Progenitor cell of endocrine pancreas (in vitro differentiated cells): ENCODE results near the gene DRAM1. TPM values are rescaled to one million over a fixed set of nuclear protein-coding genes. Genes with fewer than 3 reads are reported as not detected.

Experiments
- DNase-seq: peaks from one replicate; pipeline ENCODE4 v3.0.0; 2021; ENCODE audit warnings: low spot score; ENCODE audit not compliant: unreplicated experiment
- H3K27ac Mint-ChIP-seq: 2 replicates; pipeline ENCODE4 v1.8.0; 2021; ENCODE audit warnings: mild to moderate bottlenecking, moderate library complexity, mixed read lengths
- H3K27me3 Mint-ChIP-seq: 2 replicates; pipeline ENCODE4 v1.8.0; 2021; ENCODE audit warnings: mixed read lengths
- H3K36me3 Mint-ChIP-seq: 2 replicates; pipeline ENCODE4 v1.8.0; 2022; ENCODE audit warnings: mixed read lengths; ENCODE audit not compliant: insufficient read depth
- H3K4me1 Mint-ChIP-seq: 2 replicates; pipeline ENCODE4 v1.8.0; 2021; ENCODE audit warnings: low read depth, mixed read lengths
- H3K4me3 Mint-ChIP-seq: 2 replicates; pipeline ENCODE4 v1.8.0; 2021; ENCODE audit warnings: low read depth, mild to moderate bottlenecking, moderate library complexity, mixed read lengths
- H3K9me3 Mint-ChIP-seq: 2 replicates; pipeline ENCODE4 v1.8.0; 2021; ENCODE audit warnings: low read depth, mixed read lengths
- total RNA-seq: library from RNA; stranded (reverse); gene quantifications from 2 replicates; pipeline ENCODE4 v1.2.1, GENCODE V29; 2021
- TF ChIP-seq, protein P1 (sequence below): fragments of 200-600 bp; sonication (generic); IDR thresholded peaks from one replicate; pipeline ENCODE4 v1.5.0; 2021; ENCODE audit warnings: antibody characterized with exemption, mild to moderate bottlenecking; ENCODE audit not compliant: unreplicated experiment

DRAM1 gene
- total RNA-seq, 1 donor from 2014 or later, result 3.8 TPM

DNA sequence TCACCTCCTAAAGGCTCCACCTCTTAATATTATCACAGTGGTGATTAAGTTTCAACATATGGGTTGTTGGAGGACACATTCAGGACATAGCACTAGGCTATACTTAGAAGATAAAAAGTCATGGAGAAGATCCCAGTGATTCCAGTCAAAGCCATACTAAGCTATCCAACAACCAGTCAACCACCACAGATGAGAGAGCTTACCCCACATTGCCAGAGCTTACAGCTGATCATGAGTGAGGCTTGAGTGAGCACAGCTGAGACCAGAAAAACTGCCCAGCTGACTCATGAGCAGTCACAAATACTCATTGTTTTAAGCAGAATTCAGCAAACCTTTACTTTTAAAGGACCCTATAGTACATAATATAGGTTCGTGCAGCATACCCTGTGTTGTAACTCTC, 85.1 kb downstream of the DRAM1 start:
- no peaks in the 10 kb centered on the region for H3K36me3 Mint-ChIP-seq
- H3K4me3 Mint-ChIP-seq, result no peak overlapping the region
- no peak overlapping the region for H3K27ac Mint-ChIP-seq

DNA sequence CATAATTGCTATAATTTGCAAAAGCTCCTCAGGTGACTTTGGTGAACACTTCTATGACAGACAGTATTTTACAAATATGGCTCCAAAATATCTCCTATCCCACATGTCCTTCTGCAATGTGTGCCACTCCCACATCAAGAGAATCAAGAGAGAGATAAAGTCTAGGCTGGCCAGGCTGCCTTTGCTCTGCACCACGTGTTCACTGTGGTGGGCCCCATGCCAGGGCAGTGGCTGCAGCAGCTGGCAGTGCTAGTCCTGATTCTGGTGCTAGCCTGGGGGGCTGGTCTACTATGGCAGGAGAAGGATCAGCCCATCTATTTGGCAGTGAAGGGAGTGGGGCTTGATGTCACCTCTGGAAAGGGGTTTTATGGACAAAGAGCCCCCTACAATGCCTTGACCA, 86.3 kb downstream of the DRAM1 start:
- Mint-ChIP-seq H3K4me3 (no peak overlapping the region), H3K4me1 (peaks cover 13% of the 10 kb centered on the region), H3K27me3 (peaks cover 10% of the 10 kb centered on the region), H3K27ac (no peak overlapping the region), H3K36me3 (no peaks in the 10 kb centered on the region), H3K9me3 (peaks cover 8% of the 10 kb centered on the region)
- TF ChIP-seq, protein P1, sequence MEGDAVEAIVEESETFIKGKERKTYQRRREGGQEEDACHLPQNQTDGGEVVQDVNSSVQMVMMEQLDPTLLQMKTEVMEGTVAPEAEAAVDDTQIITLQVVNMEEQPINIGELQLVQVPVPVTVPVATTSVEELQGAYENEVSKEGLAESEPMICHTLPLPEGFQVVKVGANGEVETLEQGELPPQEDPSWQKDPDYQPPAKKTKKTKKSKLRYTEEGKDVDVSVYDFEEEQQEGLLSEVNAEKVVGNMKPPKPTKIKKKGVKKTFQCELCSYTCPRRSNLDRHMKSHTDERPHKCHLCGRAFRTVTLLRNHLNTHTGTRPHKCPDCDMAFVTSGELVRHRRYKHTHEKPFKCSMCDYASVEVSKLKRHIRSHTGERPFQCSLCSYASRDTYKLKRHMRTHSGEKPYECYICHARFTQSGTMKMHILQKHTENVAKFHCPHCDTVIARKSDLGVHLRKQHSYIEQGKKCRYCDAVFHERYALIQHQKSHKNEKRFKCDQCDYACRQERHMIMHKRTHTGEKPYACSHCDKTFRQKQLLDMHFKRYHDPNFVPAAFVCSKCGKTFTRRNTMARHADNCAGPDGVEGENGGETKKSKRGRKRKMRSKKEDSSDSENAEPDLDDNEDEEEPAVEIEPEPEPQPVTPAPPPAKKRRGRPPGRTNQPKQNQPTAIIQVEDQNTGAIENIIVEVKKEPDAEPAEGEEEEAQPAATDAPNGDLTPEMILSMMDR, result no peak
- DNase-seq, result no peak

More for the DNA sequence above, 85.1 kb downstream of the DRAM1 start:
- TF ChIP-seq, protein P1, result no peak
- Mint-ChIP-seq H3K27me3 (peaks cover 12% of the 10 kb centered on the region), H3K4me1 (peaks cover 11% of the 10 kb centered on the region), H3K9me3 (peaks cover 8% of the 10 kb centered on the region)
- no peak for DNase-seq

GRCh38 chr12:101966496-101966895, 89.1 kb downstream of the DRAM1 start:
- peaks cover 5% of the 10 kb centered on the region for H3K9me3 Mint-ChIP-seq
- no peaks in the 10 kb centered on the region for H3K36me3 Mint-ChIP-seq
- peaks cover 5% of the 10 kb centered on the region for H3K27me3 Mint-ChIP-seq
- TF ChIP-seq, protein P1, result no peak
- peaks cover 13% of the 10 kb centered on the region for H3K4me1 Mint-ChIP-seq
- DNase-seq, result no peak
- H3K27ac Mint-ChIP-seq, result no peak overlapping the region
- H3K4me3 Mint-ChIP-seq, result no peak overlapping the region

DNA sequence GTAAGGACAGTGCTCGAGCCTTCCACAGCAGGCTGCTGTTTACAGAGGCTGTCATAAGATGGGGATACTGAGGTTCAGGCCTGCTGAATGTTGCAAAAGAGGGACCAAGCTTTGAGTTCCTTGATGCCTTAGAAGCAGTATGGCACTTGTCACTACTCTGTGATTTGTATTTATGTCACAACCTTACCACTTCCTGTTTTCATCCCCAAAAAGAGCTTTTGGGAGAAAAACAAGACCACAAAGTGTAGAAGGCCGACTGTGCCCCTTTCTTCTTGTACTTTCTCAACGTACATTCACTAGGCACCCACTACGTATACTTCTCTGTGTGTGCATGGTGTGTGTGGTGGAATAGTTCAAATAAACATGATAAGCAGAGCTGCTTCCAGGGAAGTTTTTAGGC, 90.1 kb downstream of the DRAM1 start:
- H3K4me3 Mint-ChIP-seq, result no peak overlapping the region
- H3K4me1 Mint-ChIP-seq, result peaks cover 13% of the 10 kb centered on the region
- H3K9me3 Mint-ChIP-seq, result peaks cover 8% of the 10 kb centered on the region
- TF ChIP-seq, protein P1, result no peak
- H3K27ac Mint-ChIP-seq, result no peak overlapping the region
- no peaks in the 10 kb centered on the region for H3K36me3 Mint-ChIP-seq
- DNase-seq, result no peak
- peaks cover 5% of the 10 kb centered on the region for H3K27me3 Mint-ChIP-seq

GRCh38 chr12:101968770-101969169, 91.4 kb downstream of the DRAM1 start:
- H3K27me3 Mint-ChIP-seq, result peaks cover under 1% of the 10 kb centered on the region
- TF ChIP-seq, protein P1, result no peak
- peaks cover 8% of the 10 kb centered on the region for H3K9me3 Mint-ChIP-seq
- H3K4me3 Mint-ChIP-seq, result no peak overlapping the region
- peaks cover 13% of the 10 kb centered on the region for H3K4me1 Mint-ChIP-seq
- no peak for DNase-seq
- H3K27ac Mint-ChIP-seq, result no peak overlapping the region
- H3K36me3 Mint-ChIP-seq, result no peaks in the 10 kb centered on the region

Other genes starting within 250 kb of the DRAM1 start
- gene CHPT1, start 179.9 kb upstream of the DRAM1 start, total RNA-seq, result 15.2 and 18.0 TPM in 2 replicates
- not detected in 2 replicates for gene SYCP3, start 138.1 kb upstream of the DRAM1 start, total RNA-seq
- gene GNPTAB, start 46.6 kb upstream of the DRAM1 start, total RNA-seq, result 22.9 and 23.2 TPM in 2 replicates
- 14.5 and 16.8 TPM in 2 replicates for gene WASHC3, start 184.4 kb downstream of the DRAM1 start, total RNA-seq
- 28.7 and 33.6 TPM in 2 replicates for gene NUP37, start 242.5 kb downstream of the DRAM1 start, total RNA-seq
- gene PARPBP, start 242.6 kb downstream of the DRAM1 start, total RNA-seq, result 16.9 and 17.0 TPM in 2 replicates